GM13977 (cell line): ENCODE results near the gene PDIA5.

Experiments used
- DNase-seq: peaks from one replicate; pipeline ENCODE4 v3.0.0; 2012; ENCODE audit warnings: low spot score
- CTCF ChIP-seq: IDR thresholded peaks from 2 replicates; pipeline ENCODE4 v1.5.1; 2012; ENCODE audit warnings: mild to moderate bottlenecking, control low read depth; ENCODE audit not compliant: insufficient read depth; ENCODE audit errors: extremely low read depth, missing control alignments
- in situ Hi-C: fragments of 300-500 bp; cut with MboI; formaldehyde crosslinking; loops from one replicate; pipeline ENCODE4 v1.12.0; 2022; ENCODE audit warnings: low sequenced_read_pairs, low pct_unique_long_range_greater_than_20kb, mixed read lengths, inconsistent platforms; ENCODE audit not compliant: unreplicated experiment

PDIA5 gene

GRCh38 chr3:123066599-123066895 is 278 bp upstream of the PDIA5 start:
- TF ChIP-seq CTCF: no peak
- in situ Hi-C loops: no loop called here
- DNase-seq: no peak

GRCh38 chr3:123067689-123068600 is 1.1 kb downstream of the PDIA5 start:
- in situ Hi-C loops: no loop called here
- no peak for DNase-seq
- no peak for TF ChIP-seq CTCF

GRCh38 chr3:123068601-123069381 is 2.0 kb downstream of the PDIA5 start:
- in situ Hi-C loops: no loop called here
- no peak for TF ChIP-seq CTCF
- no peak for DNase-seq

GRCh38 chr3:123070510-123070909 is 3.7 kb downstream of the PDIA5 start:
- no peak for DNase-seq
- in situ Hi-C loops: no loop called here
- TF ChIP-seq CTCF: no peak

- TF ChIP-seq CTCF: no peak
- in situ Hi-C loops: no loop called here
- no peak for DNase-seq
Measured at GRCh38 chr3:123071146-123071545, 4.3 kb downstream of the PDIA5 start.

GRCh38 chr3:123071581-123071980 is 4.8 kb downstream of the PDIA5 start:
- TF ChIP-seq CTCF: no peak
- in situ Hi-C loops: no loop called here
- DNase-seq: no peak
